Measurements from ENCODE around the gene KDM2B. TPM values are rescaled to one million over a fixed set of nuclear protein-coding genes. Genes with fewer than 3 reads are reported as not detected.

Gene KDM2B
- polyA plus RNA-seq (2013, experiment 1 of 2): 15.0 TPM
- polyA plus RNA-seq (2013, experiment 2 of 2): 13.5 TPM

DNA sequence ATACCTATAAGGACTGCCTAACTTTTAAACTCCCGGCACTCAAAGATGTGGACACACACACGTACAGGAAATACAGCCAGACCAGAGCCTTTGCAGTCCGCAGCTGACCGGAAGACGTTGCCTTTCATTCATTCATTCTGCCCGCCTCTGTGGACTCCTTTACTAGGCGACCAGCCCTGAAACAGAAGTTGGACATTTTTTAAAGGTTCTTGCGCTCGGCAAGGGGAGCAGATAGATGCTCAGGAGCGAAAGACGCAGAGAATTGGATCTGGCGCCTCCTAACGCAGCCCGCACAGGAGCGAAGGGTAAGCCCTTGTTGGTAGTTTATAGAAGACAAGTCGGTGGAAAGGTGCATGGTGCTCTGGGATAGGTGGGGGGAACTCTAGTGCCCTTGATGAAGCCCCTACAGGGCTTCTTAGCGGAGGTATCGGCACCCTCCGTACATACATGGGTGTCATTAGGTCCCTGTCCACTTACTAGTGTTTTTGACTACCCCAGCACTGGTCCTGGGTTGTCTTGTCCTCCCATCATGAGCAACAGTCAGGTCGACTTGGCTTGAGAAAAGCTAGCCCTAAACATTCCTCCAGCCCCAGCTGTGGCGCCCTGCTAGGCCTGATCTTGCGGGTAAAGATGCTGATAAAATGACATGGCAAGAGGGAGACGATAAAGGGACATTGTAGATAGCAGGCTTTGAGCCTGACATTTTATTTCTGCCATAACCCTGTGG, at the start of gene KDM2B:
TSS of gene KDM2B (minus strand) at position 65 of the 727 bp plus-strand sequence. CDS start 112 bp downstream, outside the sequence.
- peak within 1 kb of the TSS; percentile 78 for H2BK15ac ChIP-seq (ENCODE audit: low read depth, poor library complexity, severe bottlenecking)
- H4K91ac ChIP-seq (ENCODE audit: low read length): peak within 1 kb of the TSS; percentile 75
- H2BK5ac ChIP-seq (ENCODE audit: low read depth, low read length, poor library complexity, severe bottlenecking): no peak within 1 kb of the TSS
- peaks cover 7% of the 10 kb centered on the region for H3K79me1 ChIP-seq (replicated peaks; ENCODE audit: low read length, poor library complexity, severe bottlenecking)
- 1% methylated on average over 21 of the region's 23 CpGs for WGBS
- peak within 1 kb of the TSS; percentile 67 to 89 for H3K4me3 ChIP-seq (ENCODE audit: insufficient read depth in 1 of 2, low read depth in 1 of 2, low read length in 2 of 2)
- H3K36me3 ChIP-seq (ENCODE audit: control insufficient read depth in 1 of 2, insufficient read depth in 2 of 2, low read depth in 1 of 2, low read length in 2 of 2): no peaks in the 10 kb centered on the region
- H4K8ac ChIP-seq (ENCODE audit: low read length): peak within 1 kb of the TSS; percentile 73
- peak within 1 kb of the TSS; percentile 81 for H2BK120ac ChIP-seq (ENCODE audit: low read depth, low read length)
- H3K14ac ChIP-seq (ENCODE audit: low read length in 2 of 2): peak within 1 kb of the TSS; percentile 39 to 42
- peak within 1 kb of the TSS; percentile 74 for H2AFZ ChIP-seq (ENCODE audit: low read depth, low read length)
- peak within 1 kb of the TSS in 1 of 2 experiments; percentile 50 for H3K23ac ChIP-seq (ENCODE audit: low read length in 2 of 2)
- DNase-seq: peak; percentile 79
- H3K9ac ChIP-seq (ENCODE audit: low read length): peak within 1 kb of the TSS; percentile 95
- H3K4me2 ChIP-seq (ENCODE audit: low read length, poor library complexity, severe bottlenecking): peak within 1 kb of the TSS; percentile 99
- H3K4ac ChIP-seq (ENCODE audit: low read depth in 1 of 2, low read length in 2 of 2): peak within 1 kb of the TSS; percentile 51 to 65
- H3K9me3 ChIP-seq (ENCODE audit: control insufficient read depth, low read length): no peaks in the 10 kb centered on the region
- peak within 1 kb of the TSS; percentile 32 to 79 for H2BK12ac ChIP-seq (ENCODE audit: low read length in 2 of 2)
- H3K4me1 ChIP-seq (ENCODE audit: control insufficient read depth, insufficient read depth, low read depth, low read length): peaks cover 38% of the 10 kb centered on the region
- H3K27me3 ChIP-seq (ENCODE audit: control insufficient read depth in 1 of 2, insufficient read depth in 1 of 2, low read length in 2 of 2): no peaks in the 10 kb centered on the region
- H3K18ac ChIP-seq (ENCODE audit: low read depth in 1 of 2, low read length in 2 of 2): peak within 1 kb of the TSS; percentile 41 to 91
- H2AK5ac ChIP-seq (ENCODE audit: low read length, severe bottlenecking): peak within 1 kb of the TSS; percentile 47
- no peak within 1 kb of the TSS for H3K27ac ChIP-seq (ENCODE audit: low read length, poor library complexity, severe bottlenecking)

DNA sequence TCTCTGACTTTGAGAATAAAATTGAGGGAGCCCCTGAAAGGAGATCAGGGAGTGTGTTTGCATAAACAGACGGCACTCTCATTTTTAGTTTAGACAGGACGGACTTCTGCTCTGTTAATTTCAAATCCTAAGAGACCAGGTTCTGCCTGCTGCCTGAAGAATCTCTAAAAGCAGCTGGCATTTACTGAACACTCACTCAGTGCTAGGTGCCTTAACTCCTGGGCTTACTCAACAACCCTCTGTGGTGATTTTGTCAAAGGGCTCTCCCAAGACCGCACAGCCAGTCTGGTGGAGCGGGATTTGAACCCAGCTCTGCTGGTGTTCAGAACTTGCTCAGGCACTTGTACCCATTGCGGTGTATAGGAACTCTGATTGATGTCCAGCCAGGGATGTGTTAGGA, 47.7 kb upstream of the KDM2B start:
- no peak overlapping the region for H3K4me2 ChIP-seq (ENCODE audit: low read length, poor library complexity, severe bottlenecking)
- H3K18ac ChIP-seq (ENCODE audit: low read depth in 1 of 2, low read length in 2 of 2): peak overlapping the region in 1 of 2 experiments; percentile 14
- 82% methylated on average over 5 of the region's 5 CpGs for WGBS
- no peak overlapping the region for H4K91ac ChIP-seq (ENCODE audit: low read length)
- peak; percentile 21 for DNase-seq
- peak overlapping the region; percentile 84 for H3K9ac ChIP-seq (ENCODE audit: low read length)
- peak overlapping the region in 1 of 2 experiments; percentile 86 for H3K4me3 ChIP-seq (ENCODE audit: insufficient read depth in 1 of 2, low read depth in 1 of 2, low read length in 2 of 2)
- H3K79me1 ChIP-seq (replicated peaks; ENCODE audit: low read length, poor library complexity, severe bottlenecking): peaks cover 29% of the 10 kb centered on the region
- H3K9me3 ChIP-seq (ENCODE audit: control insufficient read depth, low read length): no peaks in the 10 kb centered on the region
- no peaks in the 10 kb centered on the region for H3K27me3 ChIP-seq (ENCODE audit: control insufficient read depth in 1 of 2, insufficient read depth in 1 of 2, low read length in 2 of 2)
- H3K27ac ChIP-seq (ENCODE audit: low read length, poor library complexity, severe bottlenecking): no peak overlapping the region
- no peak overlapping the region for H2BK120ac ChIP-seq (ENCODE audit: low read depth, low read length)
- no peak overlapping the region for H3K14ac ChIP-seq (ENCODE audit: low read length in 2 of 2)
- H2BK15ac ChIP-seq (ENCODE audit: low read depth, poor library complexity, severe bottlenecking): peak overlapping the region; percentile 96
- H3K4ac ChIP-seq (ENCODE audit: low read depth in 1 of 2, low read length in 2 of 2): peak overlapping the region in 1 of 2 experiments; percentile 34
- H2BK12ac ChIP-seq (ENCODE audit: low read length in 2 of 2): peak overlapping the region in 1 of 2 experiments; percentile 59
- no peak overlapping the region for H4K8ac ChIP-seq (ENCODE audit: low read length)
- no peaks in the 10 kb centered on the region for H3K36me3 ChIP-seq (ENCODE audit: control insufficient read depth in 1 of 2, insufficient read depth in 2 of 2, low read depth in 1 of 2, low read length in 2 of 2)
- H2AFZ ChIP-seq (ENCODE audit: low read depth, low read length): no peak overlapping the region
- H3K4me1 ChIP-seq (ENCODE audit: control insufficient read depth, insufficient read depth, low read depth, low read length): peaks cover 29% of the 10 kb centered on the region
- no peak overlapping the region for H2AK5ac ChIP-seq (ENCODE audit: low read length, severe bottlenecking)
- no peak overlapping the region for H3K23ac ChIP-seq (ENCODE audit: low read length in 2 of 2)
- no peak overlapping the region for H2BK5ac ChIP-seq (ENCODE audit: low read depth, low read length, poor library complexity, severe bottlenecking)

DNA sequence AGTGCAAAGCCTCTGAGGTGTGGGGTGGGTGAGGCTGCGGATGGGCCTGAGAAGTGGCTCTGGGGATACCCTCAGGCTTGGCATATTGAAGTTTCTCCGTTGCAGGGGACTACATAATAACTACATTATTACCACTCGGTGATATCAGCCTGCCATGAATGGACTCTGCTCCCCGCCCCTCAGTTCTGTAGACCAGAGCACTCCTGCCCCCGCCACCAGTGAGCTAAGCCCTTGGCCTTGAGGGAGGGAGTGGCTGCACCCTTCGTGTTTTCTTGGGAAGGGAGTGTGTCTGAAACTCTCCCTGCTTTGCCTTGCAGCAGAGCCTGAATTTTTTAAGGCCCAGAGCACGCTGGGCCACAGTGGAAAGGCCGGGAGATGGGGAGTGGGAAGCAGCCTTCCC, 47.2 kb upstream of the KDM2B start:
- H3K79me1 ChIP-seq (replicated peaks; ENCODE audit: low read length, poor library complexity, severe bottlenecking): peaks cover 26% of the 10 kb centered on the region
- no peak overlapping the region for H3K27ac ChIP-seq (ENCODE audit: low read length, poor library complexity, severe bottlenecking)
- H3K4me1 ChIP-seq (ENCODE audit: control insufficient read depth, insufficient read depth, low read depth, low read length): peaks cover 27% of the 10 kb centered on the region
- H2AFZ ChIP-seq (ENCODE audit: low read depth, low read length): no peak overlapping the region
- peak overlapping the region; percentile 58 for H2BK5ac ChIP-seq (ENCODE audit: low read depth, low read length, poor library complexity, severe bottlenecking)
- DNase-seq: peak; percentile 40
- H3K36me3 ChIP-seq (ENCODE audit: control insufficient read depth in 1 of 2, insufficient read depth in 2 of 2, low read depth in 1 of 2, low read length in 2 of 2): no peaks in the 10 kb centered on the region
- H3K18ac ChIP-seq (ENCODE audit: low read depth in 1 of 2, low read length in 2 of 2): peak overlapping the region; percentile 71 to 83
- H3K4ac ChIP-seq (ENCODE audit: low read depth in 1 of 2, low read length in 2 of 2): peak overlapping the region in 1 of 2 experiments; percentile 35
- H2BK15ac ChIP-seq (ENCODE audit: low read depth, poor library complexity, severe bottlenecking): peak overlapping the region; percentile 96
- H4K91ac ChIP-seq (ENCODE audit: low read length): peak overlapping the region; percentile 86
- H3K9me3 ChIP-seq (ENCODE audit: control insufficient read depth, low read length): no peaks in the 10 kb centered on the region
- H2BK12ac ChIP-seq (ENCODE audit: low read length in 2 of 2): peak overlapping the region; percentile 59 to 65
- peak overlapping the region; percentile 48 for H3K4me2 ChIP-seq (ENCODE audit: low read length, poor library complexity, severe bottlenecking)
- peak overlapping the region in 1 of 2 experiments; percentile 1 for H3K14ac ChIP-seq (ENCODE audit: low read length in 2 of 2)
- peak overlapping the region; percentile 84 for H3K9ac ChIP-seq (ENCODE audit: low read length)
- peak overlapping the region in 1 of 2 experiments; percentile 86 for H3K4me3 ChIP-seq (ENCODE audit: insufficient read depth in 1 of 2, low read depth in 1 of 2, low read length in 2 of 2)
- peak overlapping the region; percentile 89 for H2BK120ac ChIP-seq (ENCODE audit: low read depth, low read length)
- H2AK5ac ChIP-seq (ENCODE audit: low read length, severe bottlenecking): peak overlapping the region; percentile 57
- peak overlapping the region; percentile 75 for H4K8ac ChIP-seq (ENCODE audit: low read length)
- 27% methylated on average over 7 of the region's 8 CpGs for WGBS
- H3K23ac ChIP-seq (ENCODE audit: low read length in 2 of 2): no peak overlapping the region
- H3K27me3 ChIP-seq (ENCODE audit: control insufficient read depth in 1 of 2, insufficient read depth in 1 of 2, low read length in 2 of 2): no peaks in the 10 kb centered on the region
